GM18520 (cell line): Measurements from ENCODE around the gene CDK13.
A peak's percentile ranks its signal among the peaks of the same experiment; 100 is the strongest.

ENCODE experiments used
- ATAC-seq: cut with Tn5 transposase; IDR thresholded peaks from one replicate; pipeline ENCODE4 v1.9.1; 2021; ENCODE audit not compliant: unreplicated experiment

CDK13 gene

GRCh38 chr7:40008223-40008815, 58.3 kb downstream of the CDK13 start:
- no peak for ATAC-seq

DNA sequence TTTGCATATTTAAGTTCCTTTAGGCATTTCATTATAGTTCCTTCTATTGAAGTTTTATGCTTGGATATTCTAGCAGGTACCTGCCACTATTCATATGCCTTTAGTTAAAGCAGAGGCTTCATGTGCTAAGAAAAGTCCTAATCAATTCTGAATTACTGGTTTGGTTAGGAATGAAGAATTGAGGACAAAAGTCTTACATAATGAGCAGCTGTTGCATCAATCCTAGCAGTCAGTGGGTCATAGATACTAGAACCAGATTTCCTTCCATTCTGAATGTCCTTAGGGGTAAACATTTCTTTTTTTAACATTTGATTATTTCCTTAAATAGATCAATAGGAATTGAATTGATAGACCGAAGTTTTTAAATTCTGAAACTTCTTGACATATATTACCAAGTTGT, 59.2 kb downstream of the CDK13 start:
- no peak for ATAC-seq

DNA sequence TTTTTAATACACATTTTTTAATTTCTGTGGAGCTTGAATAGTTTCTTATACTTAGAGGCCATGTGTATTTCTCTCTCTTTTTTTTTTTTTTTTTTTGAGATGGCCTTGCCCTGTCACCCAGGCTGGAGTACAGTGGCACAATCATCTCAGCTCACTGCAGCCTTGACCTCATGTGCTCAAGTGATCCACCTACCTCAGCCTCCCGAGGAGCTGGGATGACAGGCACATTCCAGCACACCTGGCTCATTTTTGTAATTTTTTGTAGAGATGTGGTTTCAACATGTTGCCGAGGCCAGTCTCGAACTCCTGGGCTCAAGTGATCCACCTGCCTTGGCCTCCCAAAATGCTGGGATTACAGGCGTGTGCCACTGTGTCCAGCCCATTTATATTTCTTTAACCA, 64.3 kb downstream of the CDK13 start:
- no peak for ATAC-seq

GRCh38 chr7:40015790-40016296, 65.8 kb downstream of the CDK13 start:
- ATAC-seq = peak; percentile 85

DNA sequence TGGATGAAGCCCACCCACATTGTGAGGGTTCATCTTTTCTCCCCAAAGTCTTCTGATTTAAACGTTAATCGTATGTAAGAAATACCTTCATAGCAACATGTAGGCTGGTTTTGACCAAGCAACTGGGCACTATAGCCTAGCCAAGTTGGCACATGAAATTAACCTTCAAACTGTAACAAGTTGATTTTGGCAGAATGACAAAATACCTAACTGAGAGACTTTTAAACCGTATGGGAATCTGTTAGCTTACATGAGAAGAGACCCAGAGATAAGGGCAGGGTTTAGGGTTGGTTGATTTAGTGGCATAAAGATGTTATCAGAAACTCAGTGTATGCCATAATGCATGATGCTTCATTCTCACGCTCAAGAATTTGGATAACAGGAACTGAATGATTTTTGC, 69.5 kb downstream of the CDK13 start:
- ATAC-seq = no peak

- no peak for ATAC-seq
These were observed 74.0 kb downstream of the CDK13 start for GRCh38 chr7:40024048-40024447.

- ATAC-seq = no peak
These were observed 74.8 kb downstream of the CDK13 start for GRCh38 chr7:40024841-40025240.

GRCh38 chr7:40027545-40027944, 77.5 kb downstream of the CDK13 start:
- ATAC-seq = no peak

GRCh38 chr7:40033826-40034225, 83.8 kb downstream of the CDK13 start:
- no peak for ATAC-seq

DNA sequence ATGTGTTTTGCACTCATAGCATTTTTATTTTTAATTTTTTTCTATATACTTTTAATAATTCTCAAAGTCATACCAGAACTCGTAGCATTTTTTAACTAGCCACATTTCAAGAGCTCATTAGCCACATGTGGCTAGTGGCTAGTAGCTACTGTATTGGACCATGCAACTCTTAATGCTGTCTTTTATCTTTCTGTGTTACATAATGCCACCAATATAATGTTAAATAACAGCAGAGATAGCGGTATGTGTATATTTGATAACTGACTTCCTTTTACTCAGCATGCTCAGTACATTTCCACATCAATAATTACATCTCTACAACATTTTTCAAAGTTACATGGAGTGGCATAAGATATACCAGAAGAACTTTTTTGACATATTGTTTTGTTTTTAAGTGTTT, 91.4 kb downstream of the CDK13 start:
- ATAC-seq = no peak

DNA sequence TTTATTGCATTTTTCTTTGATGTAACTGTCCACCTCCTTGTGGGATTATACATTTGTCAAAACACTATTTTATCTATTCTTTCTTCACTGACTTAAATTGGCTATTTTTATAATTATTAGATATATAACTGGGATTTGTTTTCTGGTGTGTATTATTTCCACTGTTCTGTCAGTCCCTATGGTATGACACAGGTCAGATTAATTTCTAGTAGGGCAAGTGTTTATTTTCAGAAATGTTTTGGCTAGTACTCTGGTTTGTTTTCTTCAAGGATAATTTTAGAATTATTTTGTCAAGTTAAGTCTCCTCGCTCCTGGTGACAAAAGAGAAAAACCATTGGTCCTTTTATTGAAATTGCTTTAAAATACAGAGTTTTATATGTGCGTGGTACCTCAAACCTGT, 93.1 kb downstream of the CDK13 start:
- ATAC-seq = no peak

DNA sequence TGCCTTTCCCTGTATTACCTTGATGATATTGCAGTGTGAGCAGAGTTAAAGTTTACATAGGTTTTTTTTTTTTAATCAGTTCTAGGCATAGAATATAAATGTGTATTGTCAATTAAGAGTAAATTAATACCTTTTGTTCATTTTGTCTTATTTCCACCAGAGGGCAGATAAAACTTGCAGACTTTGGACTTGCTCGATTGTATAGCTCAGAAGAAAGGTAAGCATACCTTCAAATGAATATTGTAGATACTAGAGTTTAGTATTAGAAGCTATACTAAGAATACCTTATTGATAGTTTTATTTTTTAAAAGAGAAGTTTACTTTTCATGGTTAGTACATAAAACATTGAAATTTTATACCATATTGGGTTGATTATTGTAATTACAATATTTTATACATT, 97.6 kb downstream of the CDK13 start:
- no peak for ATAC-seq

- no peak for ATAC-seq
These were observed 107.2 kb downstream of the CDK13 start for GRCh38 chr7:40057292-40057691.

- no peak for ATAC-seq
These were observed 108.0 kb downstream of the CDK13 start for GRCh38 chr7:40058026-40058425.

DNA sequence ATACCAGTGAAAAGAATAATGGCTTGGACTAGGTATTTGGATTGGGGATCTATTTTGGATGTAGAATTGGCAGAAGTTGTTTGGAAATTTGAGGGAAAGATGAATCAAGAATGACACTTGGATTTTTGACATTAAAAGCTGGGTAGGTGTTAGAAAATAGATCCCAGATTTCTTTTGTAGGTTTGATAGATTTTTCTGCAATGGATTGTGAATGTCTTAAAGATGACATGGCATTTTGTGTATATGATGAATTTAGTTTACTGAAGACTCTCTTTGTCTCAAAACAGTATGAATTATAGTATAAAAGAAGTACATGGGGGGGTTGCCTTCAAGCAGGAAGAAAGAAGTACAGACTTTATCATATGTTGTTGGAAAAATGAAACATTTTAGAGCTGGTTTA, 108.6 kb downstream of the CDK13 start:
- ATAC-seq = no peak

- no peak for ATAC-seq
These were observed 109.0 kb downstream of the CDK13 start for GRCh38 chr7:40059057-40059456.

DNA sequence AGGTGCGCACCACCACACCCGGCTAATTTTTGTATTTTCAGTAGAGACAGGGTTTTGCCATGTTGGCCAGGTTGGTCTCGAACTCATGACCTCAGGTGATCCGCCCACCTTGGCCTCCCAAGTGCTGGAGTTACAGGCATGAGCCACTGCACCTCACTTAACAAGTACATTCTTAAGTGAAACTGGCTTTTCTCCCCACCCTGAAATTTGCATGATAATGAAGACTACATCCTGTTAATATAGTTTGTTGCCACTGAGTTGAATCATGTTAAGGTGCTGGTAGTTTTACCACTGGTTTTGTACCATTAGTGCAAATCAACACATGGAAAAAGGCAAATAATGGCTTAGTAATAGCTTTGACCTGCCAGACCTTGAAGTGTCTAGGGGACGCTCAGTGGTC, 122.2 kb downstream of the CDK13 start:
- ATAC-seq = no peak

DNA sequence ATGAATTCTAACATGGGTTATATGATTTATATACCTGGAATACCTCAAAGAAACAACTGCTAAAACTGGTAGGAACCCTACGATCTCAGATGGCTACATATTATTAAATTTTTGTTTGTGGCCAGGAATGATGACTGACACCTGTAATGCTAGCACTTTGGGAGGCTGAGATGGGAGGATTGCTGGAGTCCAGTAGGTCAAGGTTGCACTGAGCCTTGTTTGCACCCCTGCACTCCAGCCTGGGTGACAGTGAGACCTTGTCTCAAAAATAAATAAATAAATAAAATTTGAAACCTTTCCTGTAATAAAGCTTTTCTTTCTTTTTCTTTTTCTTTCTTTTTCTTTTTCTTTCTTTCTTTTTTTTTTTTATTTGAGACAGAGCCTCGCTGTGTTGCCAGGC, 123.2 kb downstream of the CDK13 start:
- no peak for ATAC-seq

GRCh38 chr7:40077849-40078248, 127.8 kb downstream of the CDK13 start:
- ATAC-seq = no peak

DNA sequence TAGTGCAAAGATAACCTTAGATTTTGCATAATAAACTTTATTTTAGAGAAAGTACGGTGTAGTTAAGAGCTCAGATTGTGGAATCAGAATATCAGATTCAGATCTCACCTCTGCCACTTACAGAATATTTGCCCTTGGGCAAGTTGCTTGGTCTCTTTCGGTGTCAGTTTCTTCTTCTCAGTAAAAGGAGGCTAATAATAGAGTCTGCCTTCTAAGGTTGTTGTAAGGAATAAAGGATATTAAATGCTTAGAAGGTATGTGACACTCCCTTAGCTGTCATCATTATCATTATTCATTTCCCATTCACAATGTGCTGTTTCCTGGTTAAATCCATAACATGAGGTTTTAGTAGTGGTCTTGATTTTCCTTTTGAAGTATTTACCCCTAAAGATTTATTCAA, 142.1 kb downstream of the CDK13 start:
- ATAC-seq = no peak

DNA sequence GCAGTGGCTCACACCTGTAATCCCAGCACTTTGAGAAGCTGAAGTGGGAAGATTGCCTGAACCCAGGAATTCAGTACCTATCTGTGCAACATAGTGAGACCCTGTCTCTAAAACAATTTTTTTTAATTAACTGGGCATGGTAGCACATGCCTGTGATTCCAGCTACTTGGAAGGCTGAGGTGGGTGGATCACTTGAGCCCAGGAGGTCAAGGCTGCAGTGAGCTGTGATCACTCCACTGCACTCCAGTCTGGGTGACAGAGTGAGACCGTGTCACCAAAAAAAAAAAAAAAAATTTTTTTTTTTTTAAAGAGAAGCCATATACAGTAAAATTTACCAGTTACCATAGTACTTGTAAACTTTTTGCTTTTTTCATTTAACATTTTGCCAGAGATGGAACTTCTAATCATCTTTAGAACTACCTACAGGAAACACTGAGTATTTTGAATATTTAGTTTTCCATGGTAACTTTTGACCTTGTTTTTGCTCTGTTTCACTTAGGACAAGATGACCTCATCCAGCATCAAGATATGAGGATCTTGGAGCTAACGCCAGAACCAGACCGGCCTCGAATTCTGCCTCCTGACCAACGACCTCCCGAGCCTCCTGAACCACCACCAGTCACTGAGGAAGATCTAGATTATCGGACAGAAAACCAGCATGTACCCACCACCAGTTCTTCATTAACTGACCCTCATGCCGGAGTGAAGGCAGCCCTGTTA, 143.7 kb downstream of the CDK13 start:
- ATAC-seq = no peak

DNA sequence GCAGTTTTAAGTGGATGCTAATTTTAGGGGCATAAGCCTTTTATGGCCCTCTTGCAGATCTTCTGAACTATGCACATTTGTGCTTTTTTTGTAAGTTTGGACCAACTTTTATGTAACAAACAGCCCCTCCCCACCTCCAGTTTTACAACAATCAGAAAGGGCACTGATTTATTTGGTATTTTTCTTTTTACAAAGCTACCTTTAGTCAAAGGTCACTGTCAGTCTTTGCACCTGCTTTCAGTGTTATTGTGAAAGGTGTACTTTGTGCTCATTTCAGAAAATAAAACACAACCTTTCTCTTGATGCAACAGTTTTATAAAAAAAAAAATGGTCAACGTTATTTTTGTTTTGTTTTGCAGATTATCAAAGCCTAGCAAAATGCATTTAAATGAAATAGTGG, 145.2 kb downstream of the CDK13 start:
- no peak for ATAC-seq
